GM03348 (cell line): ENCODE measurements around the gene IFT25.
A peak's percentile ranks its signal among the peaks of the same experiment; 100 is the strongest.

Experiments used
- DNase-seq: peaks from one replicate; pipeline ENCODE4 v3.0.0; 2012; ENCODE audit warnings: low spot score

Gene IFT25

GRCh38 chr1:53927376-53927881, 18.1 kb downstream of the IFT25 start:
- DNase-seq = no peak

- DNase-seq = no peak
Observed at GRCh38 chr1:53919675-53920066, 25.8 kb downstream of the IFT25 start.

GRCh38 chr1:53918343-53918742, 27.2 kb downstream of the IFT25 start:
- DNase-seq = no peak

- no peak for DNase-seq
Observed at GRCh38 chr1:53913352-53914033, 32.0 kb downstream of the IFT25 start.

GRCh38 chr1:53911442-53911841, 34.1 kb downstream of the IFT25 start:
- no peak for DNase-seq

- peak; percentile 13 for DNase-seq
Observed at GRCh38 chr1:53909946-53910345, 35.6 kb downstream of the IFT25 start.

GRCh38 chr1:53906121-53906520, 39.4 kb downstream of the IFT25 start:
- no peak for DNase-seq

GRCh38 chr1:53905509-53905908, 40.0 kb downstream of the IFT25 start:
- DNase-seq = no peak

- no peak for DNase-seq
Observed at GRCh38 chr1:53902235-53903138, 43.0 kb downstream of the IFT25 start.

GRCh38 chr1:53899708-53900107, 45.8 kb downstream of the IFT25 start:
- DNase-seq = no peak

GRCh38 chr1:53899206-53899628, 46.3 kb downstream of the IFT25 start:
- peak; percentile 42 for DNase-seq

GRCh38 chr1:53896635-53897229, 48.8 kb downstream of the IFT25 start:
- peak; percentile 75 for DNase-seq

GRCh38 chr1:53895421-53895820, 50.1 kb downstream of the IFT25 start:
- peak; percentile 21 for DNase-seq

GRCh38 chr1:53894644-53895043, 50.9 kb downstream of the IFT25 start:
- no peak for DNase-seq

- no peak for DNase-seq
Observed at GRCh38 chr1:53893999-53894636, 51.4 kb downstream of the IFT25 start, which contains the start of gene DIO1. TSS of gene DIO1 (plus strand) at chr1:53894187. CDS start at chr1:53894211, 24 bp downstream.

GRCh38 chr1:53892911-53893310, 52.6 kb downstream of the IFT25 start:
- no peak for DNase-seq

- no peak for DNase-seq
Observed at GRCh38 chr1:53891678-53892077, 53.8 kb downstream of the IFT25 start.

GRCh38 chr1:53891018-53891417, 54.5 kb downstream of the IFT25 start:
- DNase-seq = no peak

- DNase-seq = no peak
Observed at GRCh38 chr1:53890522-53890941, 55.0 kb downstream of the IFT25 start.

GRCh38 chr1:53889304-53890298, 55.9 kb downstream of the IFT25 start, which contains the start of gene YIPF1:
TSS of gene YIPF1 (minus strand) at chr1:53889797. CDS start at chr1:53888937, 860 bp downstream.
- peak; percentile 97 for DNase-seq

GRCh38 chr1:53888681-53889080, 56.8 kb downstream of the IFT25 start:
- no peak for DNase-seq
